T-helper 1 cell (primary cell): Measurements from ENCODE around the gene PPP1R3G.
"Not testable (repeated sequence)": the region's sequence is repeated elsewhere in the genome, so short reads cannot be mapped to it uniquely, and the experiment has no call there.

Experiments used
- DNase-seq, 5 donors: peaks; one replicate each; pipeline ENCODE4 v3.0.0-alpha.2; 2012 to 2020

Gene PPP1R3G

GRCh38 chr6:5096482-5096881, 11.3 kb downstream of the PPP1R3G start:
- DNase-seq = no peak

GRCh38 chr6:5098501-5099270, 13.5 kb downstream of the PPP1R3G start:
- DNase-seq = no peak

GRCh38 chr6:5099537-5099936, 14.4 kb downstream of the PPP1R3G start:
- DNase-seq = no peak

GRCh38 chr6:5100806-5101205, 15.7 kb downstream of the PPP1R3G start:
- DNase-seq = no peak

GRCh38 chr6:5102267-5102970, 17.3 kb downstream of the PPP1R3G start:
- no peak for DNase-seq

- DNase-seq = no peak
These were observed 18.1 kb downstream of the PPP1R3G start for GRCh38 chr6:5103250-5103649.

GRCh38 chr6:5104667-5105066, 19.5 kb downstream of the PPP1R3G start:
- DNase-seq = no peak

- no peak for DNase-seq
These were observed 20.0 kb downstream of the PPP1R3G start for GRCh38 chr6:5105146-5105545.

- DNase-seq = no peak
These were observed 22.2 kb downstream of the PPP1R3G start for GRCh38 chr6:5107341-5107740.

GRCh38 chr6:5108068-5108467, 22.9 kb downstream of the PPP1R3G start:
- no peak for DNase-seq

- no peak for DNase-seq
These were observed 23.5 kb downstream of the PPP1R3G start for GRCh38 chr6:5108536-5109150.

GRCh38 chr6:5109436-5109835, 24.3 kb downstream of the PPP1R3G start:
- DNase-seq = no peak

GRCh38 chr6:5110246-5110645, 25.1 kb downstream of the PPP1R3G start:
- DNase-seq = no peak

GRCh38 chr6:5111626-5112025, 26.5 kb downstream of the PPP1R3G start:
- DNase-seq = no peak

- no peak for DNase-seq
These were observed 27.1 kb downstream of the PPP1R3G start for GRCh38 chr6:5112066-5112799.

GRCh38 chr6:5113096-5113495, 28.0 kb downstream of the PPP1R3G start:
- DNase-seq = no peak

- DNase-seq = no peak
These were observed 30.0 kb downstream of the PPP1R3G start for GRCh38 chr6:5115168-5115567.

GRCh38 chr6:5116243-5116991, 31.3 kb downstream of the PPP1R3G start:
- no peak for DNase-seq

GRCh38 chr6:5119090-5119951, 34.2 kb downstream of the PPP1R3G start:
- DNase-seq = no peak

GRCh38 chr6:5120011-5120410, 34.9 kb downstream of the PPP1R3G start:
- DNase-seq = no peak

GRCh38 chr6:5120543-5120942, 35.4 kb downstream of the PPP1R3G start:
- DNase-seq = not testable (repeated sequence)
